Activated CD8-positive, alpha-beta memory T cell treated with anti-CD3 and anti-CD28 coated beads, Interleukin-2, amount 50 U/mL, for 4 hours (primary cell): Measurements from ENCODE around the gene AGBL1.
"Not testable (repeated sequence)": the region's sequence is repeated elsewhere in the genome, so short reads cannot be mapped to it uniquely, and the experiment has no call there.

ENCODE experiments used
- DNase-seq: peaks from one replicate; pipeline ENCODE4 v3.0.0-alpha.2; 2020

Gene AGBL1

GRCh38 chr15:86846036-86846435, 766.4 kb downstream of the AGBL1 start:
- no peak for DNase-seq

GRCh38 chr15:86849136-86849535, 769.5 kb downstream of the AGBL1 start:
- no peak for DNase-seq

GRCh38 chr15:86849558-86850285, 770.1 kb downstream of the AGBL1 start:
- DNase-seq: no peak

- DNase-seq: no peak
These were observed 771.3 kb downstream of the AGBL1 start for GRCh38 chr15:86850939-86851338.

- no peak for DNase-seq
These were observed 773.1 kb downstream of the AGBL1 start for GRCh38 chr15:86852741-86853140.

- DNase-seq: no peak
These were observed 774.5 kb downstream of the AGBL1 start for GRCh38 chr15:86854176-86854575.

- DNase-seq: no peak
These were observed 775.9 kb downstream of the AGBL1 start for GRCh38 chr15:86855307-86856291.

- no peak for DNase-seq
These were observed 778.0 kb downstream of the AGBL1 start for GRCh38 chr15:86857701-86858100.

GRCh38 chr15:86863226-86863915, 783.7 kb downstream of the AGBL1 start:
- DNase-seq: no peak

- DNase-seq: no peak
These were observed 786.2 kb downstream of the AGBL1 start for GRCh38 chr15:86865920-86866319.

GRCh38 chr15:86870846-86871245, 791.2 kb downstream of the AGBL1 start:
- no peak for DNase-seq

GRCh38 chr15:86871964-86872363, 792.3 kb downstream of the AGBL1 start:
- DNase-seq: no peak

GRCh38 chr15:86872782-86873181, 793.1 kb downstream of the AGBL1 start:
- no peak for DNase-seq

GRCh38 chr15:86875067-86875466, 795.4 kb downstream of the AGBL1 start:
- DNase-seq: no peak

- DNase-seq: no peak
These were observed 796.8 kb downstream of the AGBL1 start for GRCh38 chr15:86876387-86876944.

GRCh38 chr15:86877171-86877631, 797.5 kb downstream of the AGBL1 start:
- no peak for DNase-seq

- DNase-seq: not testable (repeated sequence)
These were observed 799.2 kb downstream of the AGBL1 start for GRCh38 chr15:86878844-86879243.

GRCh38 chr15:86879250-86880229, 799.9 kb downstream of the AGBL1 start:
- no peak for DNase-seq

GRCh38 chr15:86885616-86886015, 805.9 kb downstream of the AGBL1 start:
- no peak for DNase-seq

GRCh38 chr15:86892774-86893449, 813.2 kb downstream of the AGBL1 start:
- DNase-seq: no peak

GRCh38 chr15:86894269-86894668, 814.6 kb downstream of the AGBL1 start:
- DNase-seq: no peak
